OCI-LY7 (cell line): Measurements from ENCODE around the gene ZNF516.

Experiments
- CTCF ChIP-seq: fragments of 200-600 bp; sonication (generic); conservative IDR thresholded peaks from 2 replicates; pipeline ENCODE4 v1.5.1; 2014; ENCODE audit warnings: mild to moderate bottlenecking, antibody characterized with exemption, low read length, moderate library complexity, mixed read lengths
- EZH2phosphoT487 ChIP-seq: fragments of 200-600 bp; sonication (generic); IDR thresholded peaks from 2 replicates; pipeline ENCODE4 v1.6.1; 2018; ENCODE audit warnings: low read depth, borderline replicate concordance, mild to moderate bottlenecking, mixed run types, antibody characterized with exemption, low read length, moderate library complexity, mixed read lengths

- TF ChIP-seq CTCF (no peak), EZH2phosphoT487 (no peak)
Measured at GRCh38 chr18:76416911-76417310, 78.1 kb downstream of the ZNF516 start.
